Dendritic cell treated with granulocyte-macrophage colony-stimulating factor and Interleukin-4, amounts not matched to agents 40 ng/mL and 50 ng/mL, for 4 days (primary cell): ENCODE measurements around the gene XRCC6.

Experiments
- H3K27ac Mint-ChIP-seq: one replicate; pipeline ENCODE4 v1.8.0; 2022; ENCODE audit warnings: mild to moderate bottlenecking, mixed read lengths
- H3K27me3 Mint-ChIP-seq: one replicate; pipeline ENCODE4 v1.8.0; 2022; ENCODE audit warnings: mild to moderate bottlenecking, mixed read lengths
- H3K36me3 Mint-ChIP-seq: one replicate; pipeline ENCODE4 v1.8.0; 2022; ENCODE audit warnings: low read depth, mixed read lengths
- H3K4me1 Mint-ChIP-seq: one replicate; pipeline ENCODE4 v1.8.0; 2022; ENCODE audit warnings: low read depth, mixed read lengths
- H3K4me3 Mint-ChIP-seq: one replicate; pipeline ENCODE4 v1.8.0; 2022; ENCODE audit warnings: mild to moderate bottlenecking, moderate library complexity, mixed read lengths
- H3K9me3 Mint-ChIP-seq: one replicate; pipeline ENCODE4 v1.8.0; 2022; ENCODE audit warnings: mixed read lengths
- intact Hi-C: fragments of 100-400 bp; cut with micrococcal nuclease; formaldehyde crosslinking; loops from one replicate; pipeline ENCODE4 v1.15.0; 2022

The XRCC6 gene

GRCh38 chr22:41690476-41690875 is 69.4 kb downstream of the XRCC6 start:
- no peak overlapping the region for H3K4me3 Mint-ChIP-seq
- H3K9me3 Mint-ChIP-seq = no peaks in the 10 kb centered on the region
- H3K27ac Mint-ChIP-seq = peak overlapping the region; percentile 7
- H3K27me3 Mint-ChIP-seq = no peaks in the 10 kb centered on the region
- peaks cover 12% of the 10 kb centered on the region for H3K36me3 Mint-ChIP-seq
- peaks cover 8% of the 10 kb centered on the region for H3K4me1 Mint-ChIP-seq
- intact Hi-C loops = loop anchor here (10.0 kb wide), 1 partner anchor 164 kb away; no protein-coding TSS in a partner anchor

- Mint-ChIP-seq H3K4me3 (no peak overlapping the region), H3K27me3 (peaks cover 5% of the 10 kb centered on the region), H3K9me3 (no peaks in the 10 kb centered on the region), H3K36me3 (no peaks in the 10 kb centered on the region), H3K27ac (no peak overlapping the region), H3K4me1 (peaks cover 5% of the 10 kb centered on the region)
- intact Hi-C loops = loop anchor here (10.0 kb wide), 1 partner anchor 160 kb away; no protein-coding TSS in a partner anchor
These were observed 74.1 kb downstream of the XRCC6 start for GRCh38 chr22:41695211-41695610.

- intact Hi-C loops = loop anchor here (2.0 to 10.0 kb wide), 2 partner anchors 158 to 244 kb away; no protein-coding TSS in a partner anchor
- no peak overlapping the region for H3K4me3 Mint-ChIP-seq
- H3K9me3 Mint-ChIP-seq = no peaks in the 10 kb centered on the region
- H3K27ac Mint-ChIP-seq = no peak overlapping the region
- peaks cover 5% of the 10 kb centered on the region for H3K27me3 Mint-ChIP-seq
- H3K4me1 Mint-ChIP-seq = peaks cover 5% of the 10 kb centered on the region
- H3K36me3 Mint-ChIP-seq = no peaks in the 10 kb centered on the region
These were observed 75.6 kb downstream of the XRCC6 start for GRCh38 chr22:41696703-41697102.

GRCh38 chr22:41697126-41697775 is 76.2 kb downstream of the XRCC6 start:
- no peak overlapping the region for H3K27ac Mint-ChIP-seq
- H3K4me1 Mint-ChIP-seq = peaks cover 5% of the 10 kb centered on the region
- no peaks in the 10 kb centered on the region for H3K9me3 Mint-ChIP-seq
- intact Hi-C loops = loop anchor here (2.0 to 10.0 kb wide), 2 partner anchors 158 to 244 kb away; no protein-coding TSS in a partner anchor
- H3K4me3 Mint-ChIP-seq = peak overlapping the region; percentile 59
- H3K36me3 Mint-ChIP-seq = no peaks in the 10 kb centered on the region
- H3K27me3 Mint-ChIP-seq = peaks cover 5% of the 10 kb centered on the region

- H3K27me3 Mint-ChIP-seq = peaks cover 5% of the 10 kb centered on the region
- H3K4me3 Mint-ChIP-seq = peak within 1 kb of the TSS; percentile 59
- peaks cover 5% of the 10 kb centered on the region for H3K4me1 Mint-ChIP-seq
- intact Hi-C loops = loop anchor here (10.0 kb wide), 1 partner anchor 155 kb away; no protein-coding TSS in a partner anchor
- H3K27ac Mint-ChIP-seq = peak within 1 kb of the TSS; percentile 21
- no peaks in the 10 kb centered on the region for H3K9me3 Mint-ChIP-seq
- no peaks in the 10 kb centered on the region for H3K36me3 Mint-ChIP-seq
These were observed 78.4 kb downstream of the XRCC6 start, which contains the start of gene MEI1 for GRCh38 chr22:41699264-41700107. Gene MEI1 (plus strand): TSS chr22:41699503. CDS start chr22:41699539, 36 bp downstream.

GRCh38 chr22:41700108-41700364 is 78.9 kb downstream of the XRCC6 start:
- Mint-ChIP-seq H3K27ac (no peak overlapping the region), H3K4me1 (peaks cover 5% of the 10 kb centered on the region), H3K9me3 (no peaks in the 10 kb centered on the region), H3K4me3 (no peak overlapping the region), H3K27me3 (peaks cover 5% of the 10 kb centered on the region), H3K36me3 (no peaks in the 10 kb centered on the region)
- intact Hi-C loops = no loop called here

GRCh38 chr22:41702763-41703162 is 81.7 kb downstream of the XRCC6 start:
- H3K4me3 Mint-ChIP-seq = no peak overlapping the region
- H3K27me3 Mint-ChIP-seq = peaks cover 5% of the 10 kb centered on the region
- H3K9me3 Mint-ChIP-seq = no peaks in the 10 kb centered on the region
- no peak overlapping the region for H3K27ac Mint-ChIP-seq
- H3K36me3 Mint-ChIP-seq = no peaks in the 10 kb centered on the region
- peaks cover 5% of the 10 kb centered on the region for H3K4me1 Mint-ChIP-seq
- intact Hi-C loops = no loop called here

- Mint-ChIP-seq H3K9me3 (no peaks in the 10 kb centered on the region), H3K27me3 (peaks cover 5% of the 10 kb centered on the region), H3K4me1 (peaks cover 4% of the 10 kb centered on the region), H3K27ac (no peak overlapping the region), H3K4me3 (no peak overlapping the region), H3K36me3 (no peaks in the 10 kb centered on the region)
- intact Hi-C loops = no loop called here
These were observed 88.2 kb downstream of the XRCC6 start for GRCh38 chr22:41709341-41709740.

GRCh38 chr22:41713004-41713403 is 91.9 kb downstream of the XRCC6 start:
- H3K36me3 Mint-ChIP-seq = no peaks in the 10 kb centered on the region
- no peaks in the 10 kb centered on the region for H3K9me3 Mint-ChIP-seq
- no peak overlapping the region for H3K27ac Mint-ChIP-seq
- H3K4me3 Mint-ChIP-seq = no peak overlapping the region
- intact Hi-C loops = no loop called here
- H3K27me3 Mint-ChIP-seq = peaks cover 12% of the 10 kb centered on the region
- H3K4me1 Mint-ChIP-seq = peaks cover 4% of the 10 kb centered on the region
